ENCODE results near the gene ANKMY2. TPM values are rescaled to one million over a fixed set of nuclear protein-coding genes. Genes with fewer than 3 reads are reported as not detected.

The ANKMY2 gene
- total RNA-seq, 1 experiment from 2014 or later = 34.5 TPM

DNA sequence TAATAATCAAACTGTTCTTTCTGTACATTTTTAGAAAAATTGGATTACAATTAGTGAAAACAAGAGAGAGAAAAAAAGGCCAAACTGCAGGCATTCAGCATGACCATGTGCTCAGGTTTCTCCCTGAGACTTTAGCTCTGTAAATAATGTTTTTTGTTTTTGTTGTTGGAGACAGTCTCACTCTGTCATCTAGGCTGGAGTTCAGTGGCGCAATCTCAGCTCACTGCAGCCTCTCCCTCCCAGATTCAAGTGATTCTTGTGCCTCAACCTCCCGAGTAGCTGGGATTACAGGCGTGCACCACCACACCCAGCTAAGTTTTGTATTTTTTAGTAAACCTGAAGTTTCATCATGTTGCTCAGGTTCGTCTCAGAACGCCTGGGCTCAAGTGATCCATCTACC, 23.4 kb upstream of the ANKMY2 start:
- peaks cover 54% of the 10 kb centered on the region for H3K4me1 Mint-ChIP-seq (ENCODE audit: low read depth, unreplicated experiment)
- no TSS peak for BruUV-seq (replicated peaks)
- H3K36me3 ChIP-seq (ENCODE audit: control insufficient read depth, insufficient read depth, low read length) = peaks cover 2% of the 10 kb centered on the region; the same call in 1 of the 2 replicates
- H3K4me1 ChIP-seq = peaks cover 42% of the 10 kb centered on the region
- TF ChIP-seq, protein P1, sequence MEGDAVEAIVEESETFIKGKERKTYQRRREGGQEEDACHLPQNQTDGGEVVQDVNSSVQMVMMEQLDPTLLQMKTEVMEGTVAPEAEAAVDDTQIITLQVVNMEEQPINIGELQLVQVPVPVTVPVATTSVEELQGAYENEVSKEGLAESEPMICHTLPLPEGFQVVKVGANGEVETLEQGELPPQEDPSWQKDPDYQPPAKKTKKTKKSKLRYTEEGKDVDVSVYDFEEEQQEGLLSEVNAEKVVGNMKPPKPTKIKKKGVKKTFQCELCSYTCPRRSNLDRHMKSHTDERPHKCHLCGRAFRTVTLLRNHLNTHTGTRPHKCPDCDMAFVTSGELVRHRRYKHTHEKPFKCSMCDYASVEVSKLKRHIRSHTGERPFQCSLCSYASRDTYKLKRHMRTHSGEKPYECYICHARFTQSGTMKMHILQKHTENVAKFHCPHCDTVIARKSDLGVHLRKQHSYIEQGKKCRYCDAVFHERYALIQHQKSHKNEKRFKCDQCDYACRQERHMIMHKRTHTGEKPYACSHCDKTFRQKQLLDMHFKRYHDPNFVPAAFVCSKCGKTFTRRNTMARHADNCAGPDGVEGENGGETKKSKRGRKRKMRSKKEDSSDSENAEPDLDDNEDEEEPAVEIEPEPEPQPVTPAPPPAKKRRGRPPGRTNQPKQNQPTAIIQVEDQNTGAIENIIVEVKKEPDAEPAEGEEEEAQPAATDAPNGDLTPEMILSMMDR (IDR thresholded peaks at IDR 0.05; ENCODE audit: insufficient read depth in 1 of 2, low read depth in 1 of 2, low read length in 1 of 2, severe bottlenecking in 1 of 2, unreplicated experiment in 1 of 2) = no peak
- no peaks in the 10 kb centered on the region for H3K9me3 ChIP-seq
- peak overlapping the region; percentile 90 for H3K27ac Mint-ChIP-seq (ENCODE audit: unreplicated experiment)
- no peaks in the 10 kb centered on the region for H3K27me3 Mint-ChIP-seq (ENCODE audit: insufficient read depth, unreplicated experiment)
- H3K27me3 ChIP-seq (replicated peaks; ENCODE audit: control insufficient read depth, insufficient read depth, low read length) = no peaks in the 10 kb centered on the region
- POLR2A ChIA-PET = no interaction called here
- no peak overlapping the region for H3K4me3 ChIP-seq (ENCODE audit: low read depth, low read length)
- no peak for DNase-seq
- peaks cover 86% of the 10 kb centered on the region for H3K36me3 Mint-ChIP-seq (ENCODE audit: insufficient read depth, unreplicated experiment)
- no peaks in the 10 kb centered on the region for H3K9me3 Mint-ChIP-seq (ENCODE audit: unreplicated experiment)
- no peak overlapping the region for H3K4me3 Mint-ChIP-seq (ENCODE audit: unreplicated experiment)
- intact Hi-C loops (cut with micrococcal nuclease; ENCODE audit: unreplicated experiment) = loop anchor here (1.0 kb wide), 3 partner anchors 10 to 24 kb away; partner anchors contain the start of gene ANKMY2
- CTCF ChIA-PET = no interaction called here

DNA sequence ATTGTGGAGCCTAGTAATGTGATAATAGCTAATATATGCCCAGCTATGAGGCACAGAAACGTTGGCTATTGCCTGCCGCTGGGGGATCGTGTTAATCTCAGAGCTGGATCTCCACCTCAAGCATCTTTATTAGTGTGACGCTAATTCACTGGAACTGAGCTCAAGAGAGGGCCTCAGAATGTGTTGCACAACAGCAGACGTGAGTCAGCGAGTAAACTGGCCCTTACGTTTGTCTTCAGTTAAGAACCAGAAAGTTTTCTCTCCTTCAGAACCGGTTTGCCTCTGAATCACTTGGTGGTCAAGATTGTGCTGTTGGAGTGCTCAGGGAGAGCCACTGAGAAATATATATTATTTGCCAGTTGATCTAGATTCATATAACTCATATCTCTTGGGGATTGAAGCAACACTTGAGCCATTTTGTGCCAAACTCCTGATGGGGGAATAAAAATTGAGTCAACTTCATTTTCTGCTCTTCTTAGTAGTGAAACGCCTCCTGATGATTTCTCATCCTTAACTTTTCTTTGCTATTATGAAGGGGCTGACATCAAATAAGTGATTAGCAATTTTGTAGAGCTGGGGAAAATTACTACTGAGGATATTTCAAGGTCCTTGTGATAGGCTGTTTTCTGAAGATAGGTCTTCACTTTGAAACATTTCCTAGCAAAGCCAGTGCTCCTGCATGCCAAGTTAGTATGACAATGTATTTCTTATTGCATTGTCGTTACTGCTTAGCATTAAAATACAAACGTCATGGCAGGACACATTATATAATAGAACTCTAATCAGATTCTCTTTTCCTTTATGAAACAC, 22.7 kb upstream of the ANKMY2 start:
- H3K27me3 ChIP-seq (replicated peaks; ENCODE audit: control insufficient read depth, insufficient read depth, low read length) = no peaks in the 10 kb centered on the region
- H3K9me3 Mint-ChIP-seq (ENCODE audit: unreplicated experiment) = no peaks in the 10 kb centered on the region
- H3K4me1 ChIP-seq = peaks cover 43% of the 10 kb centered on the region
- H3K27ac Mint-ChIP-seq (ENCODE audit: unreplicated experiment) = peak overlapping the region; percentile 90
- BruUV-seq (replicated peaks) = TSS peak; percentile 39
- peaks cover 2% of the 10 kb centered on the region; the same call in 1 of the 2 replicates for H3K36me3 ChIP-seq (ENCODE audit: control insufficient read depth, insufficient read depth, low read length)
- peaks cover 56% of the 10 kb centered on the region for H3K4me1 Mint-ChIP-seq (ENCODE audit: low read depth, unreplicated experiment)
- intact Hi-C loops (cut with micrococcal nuclease; ENCODE audit: unreplicated experiment) = loop anchor here (1.0 kb wide), 3 partner anchors 10 to 23 kb away; partner anchors contain the start of gene ANKMY2
- no peak overlapping the region for H3K4me3 ChIP-seq (ENCODE audit: low read depth, low read length)
- peak overlapping the region; percentile 58 for H3K4me3 Mint-ChIP-seq (ENCODE audit: unreplicated experiment)
- CTCF ChIA-PET = interaction anchor here (0.6 to 1.1 kb wide), 3 partner anchors 16 to 55 kb away, joined by 4 to 5 read pairs (median 4); partner anchors contain the start of genes ANKMY2 and BZW2
- peak; percentile 87 to 91 for DNase-seq
- peaks cover 88% of the 10 kb centered on the region for H3K36me3 Mint-ChIP-seq (ENCODE audit: insufficient read depth, unreplicated experiment)
- POLR2A ChIA-PET = interaction anchor here (0.8 to 1.5 kb wide), 4 partner anchors 10 to 30 kb away, joined by 3 to 13 read pairs (median 4); partner anchors contain the start of genes ANKMY2 and BZW2
- H3K27me3 Mint-ChIP-seq (ENCODE audit: insufficient read depth, unreplicated experiment) = no peaks in the 10 kb centered on the region
- H3K9me3 ChIP-seq = no peaks in the 10 kb centered on the region
- TF ChIP-seq, protein P1 (IDR thresholded peaks at IDR 0.05; ENCODE audit: insufficient read depth in 1 of 2, low read depth in 1 of 2, low read length in 1 of 2, severe bottlenecking in 1 of 2, unreplicated experiment in 1 of 2) = no peak

DNA sequence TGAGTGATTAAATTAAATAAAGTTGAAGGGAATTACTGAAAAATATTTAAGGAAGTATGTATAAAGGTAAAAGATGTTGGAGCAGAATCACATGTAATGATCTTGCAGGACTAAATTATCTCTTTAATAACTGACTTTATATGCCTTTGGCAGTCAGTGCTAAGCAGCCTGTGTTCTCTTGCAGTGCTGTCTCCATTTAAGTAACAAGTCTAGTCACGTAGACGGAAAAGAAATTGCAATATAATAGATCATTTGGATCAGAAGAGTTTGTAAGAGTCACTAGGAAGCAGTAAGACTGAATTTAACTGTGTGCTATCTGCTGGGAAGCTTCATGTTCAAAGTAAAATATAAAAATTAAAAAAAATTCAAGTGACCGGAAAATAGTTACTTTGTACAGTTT, 21.8 kb upstream of the ANKMY2 start:
- Mint-ChIP-seq H3K27ac (ENCODE audit: unreplicated experiment) (peak overlapping the region; percentile 90), H3K27me3 (ENCODE audit: insufficient read depth, unreplicated experiment) (no peaks in the 10 kb centered on the region), H3K36me3 (ENCODE audit: insufficient read depth, unreplicated experiment) (peaks cover 84% of the 10 kb centered on the region), H3K4me3 (ENCODE audit: unreplicated experiment) (peak overlapping the region; percentile 58), H3K9me3 (ENCODE audit: unreplicated experiment) (no peaks in the 10 kb centered on the region), H3K4me1 (ENCODE audit: low read depth, unreplicated experiment) (peaks cover 51% of the 10 kb centered on the region)
- H3K4me3 ChIP-seq (ENCODE audit: low read depth, low read length) = no peak overlapping the region
- CTCF ChIA-PET = interaction anchor here (0.6 to 1.1 kb wide), 3 partner anchors 16 to 54 kb away, joined by 4 to 5 read pairs (median 4); partner anchors contain the start of genes ANKMY2 and BZW2
- H3K4me1 ChIP-seq = peaks cover 52% of the 10 kb centered on the region
- TF ChIP-seq, protein P1 (IDR thresholded peaks at IDR 0.05; ENCODE audit: insufficient read depth in 1 of 2, low read depth in 1 of 2, low read length in 1 of 2, severe bottlenecking in 1 of 2, unreplicated experiment in 1 of 2) = no peak
- H3K36me3 ChIP-seq (ENCODE audit: control insufficient read depth, insufficient read depth, low read length) = peaks cover 2% of the 10 kb centered on the region; the same call in 1 of the 2 replicates
- intact Hi-C loops (cut with micrococcal nuclease; ENCODE audit: unreplicated experiment) = no loop called here
- no peak for DNase-seq
- H3K9me3 ChIP-seq = no peaks in the 10 kb centered on the region
- POLR2A ChIA-PET = interaction anchor here (0.8 to 1.5 kb wide), 4 partner anchors 9 to 29 kb away, joined by 3 to 13 read pairs (median 4); partner anchors contain the start of genes ANKMY2 and BZW2
- TSS peak; percentile 99 for BruUV-seq (replicated peaks)
- no peaks in the 10 kb centered on the region for H3K27me3 ChIP-seq (replicated peaks; ENCODE audit: control insufficient read depth, insufficient read depth, low read length)
